ENCODE measurements around the gene ENAH. TPM values are rescaled to one million over a fixed set of nuclear protein-coding genes. Genes with fewer than 3 reads are reported as not detected.

ENAH gene
- total and polyA plus RNA-seq, 2 experiments from 2014 or later = 109 to 184 TPM

DNA sequence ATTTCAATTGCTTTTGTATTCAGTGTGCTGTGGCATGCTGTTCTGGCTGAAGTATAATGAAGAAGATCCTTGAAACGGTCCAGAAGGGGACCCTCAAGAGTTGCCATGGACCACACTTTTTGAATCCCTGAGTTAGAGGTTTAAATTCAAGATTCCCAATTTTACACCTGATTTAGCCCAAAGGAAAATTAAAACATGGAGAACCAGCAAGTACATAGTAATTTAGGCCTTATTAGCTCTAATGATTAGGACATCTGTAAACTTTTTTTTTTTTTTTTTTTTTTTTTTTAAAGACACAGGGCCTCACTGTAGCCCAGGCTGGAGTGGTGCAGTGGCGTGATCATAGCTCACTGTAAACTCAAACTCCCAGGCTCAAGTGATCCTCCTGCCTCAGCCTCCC lies 107.3 kb downstream of the ENAH start:
- Histone ChIP-seq H3K79me2 (replicated peaks; ENCODE audit: insufficient read depth) (peaks cover 100% of the 10 kb centered on the region), H3K4me3 (no peak overlapping the region), H3K4me1 (ENCODE audit: insufficient read depth) (peaks cover 20% of the 10 kb centered on the region), H3K27me3 (ENCODE audit: insufficient read depth) (no peaks in the 10 kb centered on the region), H3K27ac (ENCODE audit: low read depth) (no peak overlapping the region), H4K20me1 (replicated peaks; ENCODE audit: insufficient read depth) (peaks cover 39% of the 10 kb centered on the region), H3K36me3 (ENCODE audit: insufficient read depth) (no peaks in the 10 kb centered on the region), H3K9me2 (ENCODE audit: insufficient read depth) (no peaks in the 10 kb centered on the region), H2AFZ (no peak overlapping the region), H3F3A (replicated peaks; ENCODE audit: low read depth) (no peaks in the 10 kb centered on the region), H3K4me2 (no peak overlapping the region)
- peaks cover 39% of the 10 kb centered on the region for H3K4me1 Mint-ChIP-seq
- peaks cover 16% of the 10 kb centered on the region for H3K36me3 Mint-ChIP-seq (ENCODE audit: low read depth)
- peaks cover 3% of the 10 kb centered on the region for H3K27me3 Mint-ChIP-seq (ENCODE audit: insufficient read depth, low read depth, poor library complexity)
- no peaks in the 10 kb centered on the region for H3K9me3 Mint-ChIP-seq
- TF ChIP-seq CREB1 (CRISPR knock-in tag; IDR thresholded peaks at IDR 0.05; ENCODE audit: low read depth) (no peak), ZNF331 (CRISPR knock-in tag; IDR thresholded peaks at IDR 0.05; ENCODE audit: low read depth) (no peak), EZH2phosphoT487 (IDR thresholded peaks at IDR 0.05; ENCODE audit: unreplicated experiment) (no peak), NANOG (IDR thresholded peaks at IDR 0.05; ENCODE audit: borderline replicate concordance) (no peak), ZNF114 (CRISPR knock-in tag; IDR thresholded peaks at IDR 0.05) (no peak), EZH2 (IDR thresholded peaks at IDR 0.05; ENCODE audit: low read depth, unreplicated experiment) (no peak), POLR2AphosphoS5 (IDR thresholded peaks at IDR 0.05; ENCODE audit: low read depth) (no peak), JUNB (IDR thresholded peaks at IDR 0.05; ENCODE audit: unreplicated experiment) (no peak), REST (IDR thresholded peaks at IDR 0.05; ENCODE audit: unreplicated experiment) (no peak), STAT1 (IDR thresholded peaks at IDR 0.05; ENCODE audit: unreplicated experiment) (no peak)
- TF ChIP-seq, protein P1, sequence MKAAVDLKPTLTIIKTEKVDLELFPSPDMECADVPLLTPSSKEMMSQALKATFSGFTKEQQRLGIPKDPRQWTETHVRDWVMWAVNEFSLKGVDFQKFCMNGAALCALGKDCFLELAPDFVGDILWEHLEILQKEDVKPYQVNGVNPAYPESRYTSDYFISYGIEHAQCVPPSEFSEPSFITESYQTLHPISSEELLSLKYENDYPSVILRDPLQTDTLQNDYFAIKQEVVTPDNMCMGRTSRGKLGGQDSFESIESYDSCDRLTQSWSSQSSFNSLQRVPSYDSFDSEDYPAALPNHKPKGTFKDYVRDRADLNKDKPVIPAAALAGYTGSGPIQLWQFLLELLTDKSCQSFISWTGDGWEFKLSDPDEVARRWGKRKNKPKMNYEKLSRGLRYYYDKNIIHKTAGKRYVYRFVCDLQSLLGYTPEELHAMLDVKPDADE (IDR thresholded peaks at IDR 0.05) = no peak
- TF ChIP-seq, protein P2, sequence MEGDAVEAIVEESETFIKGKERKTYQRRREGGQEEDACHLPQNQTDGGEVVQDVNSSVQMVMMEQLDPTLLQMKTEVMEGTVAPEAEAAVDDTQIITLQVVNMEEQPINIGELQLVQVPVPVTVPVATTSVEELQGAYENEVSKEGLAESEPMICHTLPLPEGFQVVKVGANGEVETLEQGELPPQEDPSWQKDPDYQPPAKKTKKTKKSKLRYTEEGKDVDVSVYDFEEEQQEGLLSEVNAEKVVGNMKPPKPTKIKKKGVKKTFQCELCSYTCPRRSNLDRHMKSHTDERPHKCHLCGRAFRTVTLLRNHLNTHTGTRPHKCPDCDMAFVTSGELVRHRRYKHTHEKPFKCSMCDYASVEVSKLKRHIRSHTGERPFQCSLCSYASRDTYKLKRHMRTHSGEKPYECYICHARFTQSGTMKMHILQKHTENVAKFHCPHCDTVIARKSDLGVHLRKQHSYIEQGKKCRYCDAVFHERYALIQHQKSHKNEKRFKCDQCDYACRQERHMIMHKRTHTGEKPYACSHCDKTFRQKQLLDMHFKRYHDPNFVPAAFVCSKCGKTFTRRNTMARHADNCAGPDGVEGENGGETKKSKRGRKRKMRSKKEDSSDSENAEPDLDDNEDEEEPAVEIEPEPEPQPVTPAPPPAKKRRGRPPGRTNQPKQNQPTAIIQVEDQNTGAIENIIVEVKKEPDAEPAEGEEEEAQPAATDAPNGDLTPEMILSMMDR (conservative IDR thresholded peaks at IDR 0.05; ENCODE audit: low read depth in 2 of 2) = no peak
- TF ChIP-seq, protein P3, sequence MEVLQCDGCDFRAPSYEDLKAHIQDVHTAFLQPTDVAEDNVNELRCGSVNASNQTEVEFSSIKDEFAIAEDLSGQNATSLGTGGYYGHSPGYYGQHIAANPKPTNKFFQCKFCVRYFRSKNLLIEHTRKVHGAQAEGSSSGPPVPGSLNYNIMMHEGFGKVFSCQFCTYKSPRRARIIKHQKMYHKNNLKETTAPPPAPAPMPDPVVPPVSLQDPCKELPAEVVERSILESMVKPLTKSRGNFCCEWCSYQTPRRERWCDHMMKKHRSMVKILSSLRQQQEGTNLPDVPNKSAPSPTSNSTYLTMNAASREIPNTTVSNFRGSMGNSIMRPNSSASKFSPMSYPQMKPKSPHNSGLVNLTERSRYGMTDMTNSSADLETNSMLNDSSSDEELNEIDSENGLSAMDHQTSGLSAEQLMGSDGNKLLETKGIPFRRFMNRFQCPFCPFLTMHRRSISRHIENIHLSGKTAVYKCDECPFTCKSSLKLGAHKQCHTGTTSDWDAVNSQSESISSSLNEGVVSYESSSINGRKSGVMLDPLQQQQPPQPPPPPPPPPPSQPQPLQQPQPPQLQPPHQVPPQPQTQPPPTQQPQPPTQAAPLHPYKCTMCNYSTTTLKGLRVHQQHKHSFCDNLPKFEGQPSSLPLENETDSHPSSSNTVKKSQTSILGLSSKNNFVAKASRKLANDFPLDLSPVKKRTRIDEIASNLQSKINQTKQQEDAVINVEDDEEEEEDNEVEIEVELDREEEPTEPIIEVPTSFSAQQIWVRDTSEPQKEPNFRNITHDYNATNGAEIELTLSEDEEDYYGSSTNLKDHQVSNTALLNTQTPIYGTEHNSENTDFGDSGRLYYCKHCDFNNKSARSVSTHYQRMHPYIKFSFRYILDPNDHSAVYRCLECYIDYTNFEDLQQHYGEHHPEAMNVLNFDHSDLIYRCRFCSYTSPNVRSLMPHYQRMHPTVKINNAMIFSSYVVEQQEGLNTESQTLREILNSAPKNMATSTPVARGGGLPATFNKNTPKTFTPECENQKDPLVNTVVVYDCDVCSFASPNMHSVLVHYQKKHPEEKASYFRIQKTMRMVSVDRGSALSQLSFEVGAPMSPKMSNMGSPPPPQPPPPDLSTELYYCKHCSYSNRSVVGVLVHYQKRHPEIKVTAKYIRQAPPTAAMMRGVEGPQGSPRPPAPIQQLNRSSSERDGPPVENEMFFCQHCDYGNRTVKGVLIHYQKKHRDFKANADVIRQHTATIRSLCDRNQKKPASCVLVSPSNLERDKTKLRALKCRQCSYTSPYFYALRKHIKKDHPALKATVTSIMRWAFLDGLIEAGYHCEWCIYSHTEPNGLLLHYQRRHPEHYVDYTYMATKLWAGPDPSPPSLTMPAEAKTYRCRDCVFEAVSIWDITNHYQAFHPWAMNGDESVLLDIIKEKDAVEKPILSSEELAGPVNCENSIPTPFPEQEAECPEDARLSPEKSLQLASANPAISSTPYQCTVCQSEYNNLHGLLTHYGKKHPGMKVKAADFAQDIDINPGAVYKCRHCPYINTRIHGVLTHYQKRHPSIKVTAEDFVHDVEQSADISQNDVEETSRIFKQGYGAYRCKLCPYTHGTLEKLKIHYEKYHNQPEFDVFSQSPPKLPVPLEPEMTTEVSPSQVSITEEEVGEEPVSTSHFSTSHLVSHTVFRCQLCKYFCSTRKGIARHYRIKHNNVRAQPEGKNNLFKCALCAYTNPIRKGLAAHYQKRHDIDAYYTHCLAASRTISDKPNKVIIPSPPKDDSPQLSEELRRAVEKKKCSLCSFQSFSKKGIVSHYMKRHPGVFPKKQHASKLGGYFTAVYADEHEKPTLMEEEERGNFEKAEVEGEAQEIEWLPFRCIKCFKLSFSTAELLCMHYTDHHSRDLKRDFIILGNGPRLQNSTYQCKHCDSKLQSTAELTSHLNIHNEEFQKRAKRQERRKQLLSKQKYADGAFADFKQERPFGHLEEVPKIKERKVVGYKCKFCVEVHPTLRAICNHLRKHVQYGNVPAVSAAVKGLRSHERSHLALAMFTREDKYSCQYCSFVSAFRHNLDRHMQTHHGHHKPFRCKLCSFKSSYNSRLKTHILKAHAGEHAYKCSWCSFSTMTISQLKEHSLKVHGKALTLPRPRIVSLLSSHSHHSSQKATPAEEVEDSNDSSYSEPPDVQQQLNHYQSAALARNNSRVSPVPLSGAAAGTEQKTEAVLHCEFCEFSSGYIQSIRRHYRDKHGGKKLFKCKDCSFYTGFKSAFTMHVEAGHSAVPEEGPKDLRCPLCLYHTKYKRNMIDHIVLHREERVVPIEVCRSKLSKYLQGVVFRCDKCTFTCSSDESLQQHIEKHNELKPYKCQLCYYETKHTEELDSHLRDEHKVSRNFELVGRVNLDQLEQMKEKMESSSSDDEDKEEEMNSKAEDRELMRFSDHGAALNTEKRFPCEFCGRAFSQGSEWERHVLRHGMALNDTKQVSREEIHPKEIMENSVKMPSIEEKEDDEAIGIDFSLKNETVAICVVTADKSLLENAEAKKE (CRISPR knock-in tag; IDR thresholded peaks at IDR 0.05) = no peak
- DNase-seq (ENCODE audit: low spot score) (no peak), ATAC-seq (no peak)
- no peak overlapping the region for H3K4me3 Mint-ChIP-seq
- H3K27ac Mint-ChIP-seq = no peak overlapping the region
